ENCODE results near the gene PRMT9.

DNA sequence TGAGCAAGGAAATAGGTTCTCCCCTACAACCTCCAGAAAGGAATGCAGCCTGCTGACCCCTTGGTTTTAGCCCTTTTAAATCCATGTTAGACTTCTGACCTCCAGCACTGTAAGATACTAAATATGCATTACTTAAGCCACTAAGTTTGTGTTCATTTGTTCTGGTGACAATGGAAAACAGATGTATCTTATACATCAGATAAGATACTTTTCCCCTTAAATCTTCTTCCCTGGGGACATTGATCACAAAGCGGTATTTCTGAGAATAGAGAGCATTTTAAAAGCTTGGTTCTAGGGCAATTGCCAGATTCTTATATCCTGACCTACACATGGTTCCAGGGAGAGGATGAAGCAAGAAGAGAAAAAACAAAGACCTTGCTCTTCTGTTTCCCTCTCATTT, 73.3 kb downstream of the PRMT9 start:
- TF ChIP-seq ARNT2 (CRISPR knock-in tag; IDR thresholded peaks at IDR 0.05; ENCODE audit: low read depth) (no peak), ZNF224 (CRISPR knock-in tag; IDR thresholded peaks at IDR 0.05) (no peak), KLF15 (CRISPR knock-in tag; IDR thresholded peaks at IDR 0.05; ENCODE audit: borderline replicate concordance) (no peak), GLI4 (CRISPR knock-in tag; IDR thresholded peaks at IDR 0.05; ENCODE audit: borderline replicate concordance) (no peak), HNRNPLL (IDR thresholded peaks at IDR 0.05; ENCODE audit: low read depth, low read length, poor library complexity, severe bottlenecking) (no peak)
- TF ChIP-seq, protein P1, sequence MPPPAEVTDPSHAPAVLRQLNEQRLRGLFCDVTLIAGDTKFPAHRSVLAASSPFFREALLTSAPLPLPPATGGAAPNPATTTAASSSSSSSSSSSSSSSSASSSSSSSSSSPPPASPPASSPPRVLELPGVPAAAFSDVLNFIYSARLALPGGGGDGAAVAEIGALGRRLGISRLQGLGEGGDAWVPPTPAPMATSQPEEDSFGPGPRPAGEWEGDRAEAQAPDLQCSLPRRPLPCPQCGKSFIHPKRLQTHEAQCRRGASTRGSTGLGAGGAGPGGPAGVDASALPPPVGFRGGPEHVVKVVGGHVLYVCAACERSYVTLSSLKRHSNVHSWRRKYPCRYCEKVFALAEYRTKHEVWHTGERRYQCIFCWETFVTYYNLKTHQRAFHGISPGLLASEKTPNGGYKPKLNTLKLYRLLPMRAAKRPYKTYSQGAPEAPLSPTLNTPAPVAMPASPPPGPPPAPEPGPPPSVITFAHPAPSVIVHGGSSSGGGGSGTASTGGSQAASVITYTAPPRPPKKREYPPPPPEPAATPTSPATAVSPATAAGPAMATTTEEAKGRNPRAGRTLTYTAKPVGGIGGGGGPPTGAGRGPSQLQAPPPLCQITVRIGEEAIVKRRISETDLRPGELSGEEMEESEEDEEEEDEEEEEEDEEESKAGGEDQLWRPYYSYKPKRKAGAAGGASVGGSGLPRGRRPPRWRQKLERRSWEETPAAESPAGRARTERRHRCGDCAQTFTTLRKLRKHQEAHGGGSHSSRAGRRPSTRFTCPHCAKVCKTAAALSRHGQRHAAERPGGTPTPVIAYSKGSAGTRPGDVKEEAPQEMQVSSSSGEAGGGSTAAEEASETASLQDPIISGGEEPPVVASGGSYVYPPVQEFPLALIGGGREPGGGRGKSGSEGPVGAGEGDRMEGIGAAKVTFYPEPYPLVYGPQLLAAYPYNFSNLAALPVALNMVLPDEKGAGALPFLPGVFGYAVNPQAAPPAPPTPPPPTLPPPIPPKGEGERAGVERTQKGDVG (CRISPR knock-in tag; IDR thresholded peaks at IDR 0.05; ENCODE audit: borderline replicate concordance): no peak
- TF ChIP-seq, protein P2, sequence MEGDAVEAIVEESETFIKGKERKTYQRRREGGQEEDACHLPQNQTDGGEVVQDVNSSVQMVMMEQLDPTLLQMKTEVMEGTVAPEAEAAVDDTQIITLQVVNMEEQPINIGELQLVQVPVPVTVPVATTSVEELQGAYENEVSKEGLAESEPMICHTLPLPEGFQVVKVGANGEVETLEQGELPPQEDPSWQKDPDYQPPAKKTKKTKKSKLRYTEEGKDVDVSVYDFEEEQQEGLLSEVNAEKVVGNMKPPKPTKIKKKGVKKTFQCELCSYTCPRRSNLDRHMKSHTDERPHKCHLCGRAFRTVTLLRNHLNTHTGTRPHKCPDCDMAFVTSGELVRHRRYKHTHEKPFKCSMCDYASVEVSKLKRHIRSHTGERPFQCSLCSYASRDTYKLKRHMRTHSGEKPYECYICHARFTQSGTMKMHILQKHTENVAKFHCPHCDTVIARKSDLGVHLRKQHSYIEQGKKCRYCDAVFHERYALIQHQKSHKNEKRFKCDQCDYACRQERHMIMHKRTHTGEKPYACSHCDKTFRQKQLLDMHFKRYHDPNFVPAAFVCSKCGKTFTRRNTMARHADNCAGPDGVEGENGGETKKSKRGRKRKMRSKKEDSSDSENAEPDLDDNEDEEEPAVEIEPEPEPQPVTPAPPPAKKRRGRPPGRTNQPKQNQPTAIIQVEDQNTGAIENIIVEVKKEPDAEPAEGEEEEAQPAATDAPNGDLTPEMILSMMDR (CRISPR knock-in tag; IDR thresholded peaks at IDR 0.05): no peak
- TF ChIP-seq, protein P3, sequence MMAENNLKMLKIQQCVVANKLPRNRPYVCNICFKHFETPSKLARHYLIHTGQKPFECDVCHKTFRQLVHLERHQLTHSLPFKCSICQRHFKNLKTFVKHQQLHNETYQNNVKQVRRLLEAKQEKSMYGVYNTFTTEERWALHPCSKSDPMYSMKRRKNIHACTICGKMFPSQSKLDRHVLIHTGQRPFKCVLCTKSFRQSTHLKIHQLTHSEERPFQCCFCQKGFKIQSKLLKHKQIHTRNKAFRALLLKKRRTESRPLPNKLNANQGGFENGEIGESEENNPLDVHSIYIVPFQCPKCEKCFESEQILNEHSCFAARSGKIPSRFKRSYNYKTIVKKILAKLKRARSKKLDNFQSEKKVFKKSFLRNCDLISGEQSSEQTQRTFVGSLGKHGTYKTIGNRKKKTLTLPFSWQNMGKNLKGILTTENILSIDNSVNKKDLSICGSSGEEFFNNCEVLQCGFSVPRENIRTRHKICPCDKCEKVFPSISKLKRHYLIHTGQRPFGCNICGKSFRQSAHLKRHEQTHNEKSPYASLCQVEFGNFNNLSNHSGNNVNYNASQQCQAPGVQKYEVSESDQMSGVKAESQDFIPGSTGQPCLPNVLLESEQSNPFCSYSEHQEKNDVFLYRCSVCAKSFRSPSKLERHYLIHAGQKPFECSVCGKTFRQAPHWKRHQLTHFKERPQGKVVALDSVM (CRISPR knock-in tag; IDR thresholded peaks at IDR 0.05): no peak

Measured in HepG2 (cell line).